Activated CD8-positive, alpha-beta T cell treated with anti-CD3 and anti-CD28 coated beads for 36 hours (primary cell): Measurements from ENCODE around the gene SLC8A3. TPM values are rescaled to one million over a fixed set of nuclear protein-coding genes. Genes with fewer than 3 reads are reported as not detected.

Source experiments
- ATAC-seq: fragments of 200-7000 bp; cut with Tn5 transposase; one replicate; pipeline ENCODE4 v1.10.0; 2021; ENCODE audit warnings: mild to moderate bottlenecking, moderate library complexity
- CTCF ChIA-PET: fragments of 350-600 bp; sonication (Branson Sonifier 250); formaldehyde crosslinking; loops from one replicate; lab custom pipeline; 2021; ENCODE audit warnings: antibody characterized with exemption; lab: Charles Lee
- POLR2A ChIA-PET: fragments of 350-600 bp; sonication (Branson Sonifier 250); formaldehyde crosslinking; loops from one replicate; lab custom pipeline; 2021; ENCODE audit warnings: antibody characterized with exemption; lab: Charles Lee
- DNase-seq: peaks from one replicate; pipeline ENCODE4 v3.0.0-alpha.2; 2020
- H3K27ac Mint-ChIP-seq: one replicate; pipeline ENCODE4 v1.8.0; 2021; ENCODE audit warnings: mild to moderate bottlenecking, mixed read lengths
- H3K27me3 Mint-ChIP-seq: one replicate; pipeline ENCODE4 v1.8.0; 2021; ENCODE audit warnings: mixed read lengths
- H3K36me3 Mint-ChIP-seq: one replicate; pipeline ENCODE4 v1.8.0; 2021; ENCODE audit warnings: low read depth, mixed read lengths
- H3K4me1 Mint-ChIP-seq: one replicate; pipeline ENCODE4 v1.8.0; 2021; ENCODE audit warnings: low read depth, mixed read lengths
- H3K4me3 Mint-ChIP-seq: one replicate; pipeline ENCODE4 v1.8.0; 2021; ENCODE audit warnings: mild to moderate bottlenecking, moderate library complexity, mixed read lengths
- H3K9me3 Mint-ChIP-seq: one replicate; pipeline ENCODE4 v1.8.0; 2021; ENCODE audit warnings: mixed read lengths
- intact Hi-C: fragments of 100-400 bp; cut with micrococcal nuclease; formaldehyde crosslinking; loops from one replicate; pipeline ENCODE4 v1.10.0; 2022
- total RNA-seq, 2 experiments: library from RNA; stranded (reverse); gene quantifications; one replicate each; pipeline ENCODE4 v1.2.3, GENCODE V29; 2021
- TF ChIP-seq, protein P1 (sequence below): fragments of 200-600 bp; IDR thresholded peaks from one replicate; pipeline ENCODE4 v1.8.0; 2022; ENCODE audit warnings: antibody characterized with exemption, mild to moderate bottlenecking

The SLC8A3 gene
- total RNA-seq, 2 experiments from 2014 or later: 0.54 TPM

DNA sequence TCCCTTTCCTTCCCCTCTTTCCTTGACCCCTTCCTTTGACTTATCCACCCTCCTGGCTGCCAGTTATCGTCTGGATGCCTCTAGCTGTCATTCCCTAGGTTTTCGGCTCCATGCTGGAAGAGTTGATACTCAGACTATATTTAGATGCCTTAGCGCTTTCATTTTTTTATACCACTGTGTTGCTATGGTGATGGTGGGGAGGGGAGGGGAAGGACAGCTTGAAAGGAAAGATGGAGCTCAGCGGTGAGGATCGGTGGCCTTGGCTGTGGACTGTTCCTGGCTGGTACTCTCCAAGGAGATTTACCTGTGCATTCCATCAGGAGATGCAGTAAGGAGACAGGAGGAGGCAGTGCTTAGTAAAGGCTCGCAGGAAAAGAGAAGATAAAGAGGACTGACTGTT is 108.7 kb downstream of the SLC8A3 start:
- Mint-ChIP-seq H3K4me3 (no peak overlapping the region), H3K36me3 (no peaks in the 10 kb centered on the region), H3K9me3 (no peaks in the 10 kb centered on the region), H3K4me1 (no peaks in the 10 kb centered on the region), H3K27me3 (peaks cover 22% of the 10 kb centered on the region), H3K27ac (no peak overlapping the region)
- TF ChIP-seq, protein P1, sequence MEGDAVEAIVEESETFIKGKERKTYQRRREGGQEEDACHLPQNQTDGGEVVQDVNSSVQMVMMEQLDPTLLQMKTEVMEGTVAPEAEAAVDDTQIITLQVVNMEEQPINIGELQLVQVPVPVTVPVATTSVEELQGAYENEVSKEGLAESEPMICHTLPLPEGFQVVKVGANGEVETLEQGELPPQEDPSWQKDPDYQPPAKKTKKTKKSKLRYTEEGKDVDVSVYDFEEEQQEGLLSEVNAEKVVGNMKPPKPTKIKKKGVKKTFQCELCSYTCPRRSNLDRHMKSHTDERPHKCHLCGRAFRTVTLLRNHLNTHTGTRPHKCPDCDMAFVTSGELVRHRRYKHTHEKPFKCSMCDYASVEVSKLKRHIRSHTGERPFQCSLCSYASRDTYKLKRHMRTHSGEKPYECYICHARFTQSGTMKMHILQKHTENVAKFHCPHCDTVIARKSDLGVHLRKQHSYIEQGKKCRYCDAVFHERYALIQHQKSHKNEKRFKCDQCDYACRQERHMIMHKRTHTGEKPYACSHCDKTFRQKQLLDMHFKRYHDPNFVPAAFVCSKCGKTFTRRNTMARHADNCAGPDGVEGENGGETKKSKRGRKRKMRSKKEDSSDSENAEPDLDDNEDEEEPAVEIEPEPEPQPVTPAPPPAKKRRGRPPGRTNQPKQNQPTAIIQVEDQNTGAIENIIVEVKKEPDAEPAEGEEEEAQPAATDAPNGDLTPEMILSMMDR: no peak
- CTCF ChIA-PET: interaction anchor here (2.4 kb wide), 1 partner anchor 52 kb away, joined by 5 read pairs; no protein-coding TSS in a partner anchor
- POLR2A ChIA-PET: no interaction called here
- intact Hi-C loops: no loop called here
- ATAC-seq (no peak), DNase-seq (no peak)

DNA sequence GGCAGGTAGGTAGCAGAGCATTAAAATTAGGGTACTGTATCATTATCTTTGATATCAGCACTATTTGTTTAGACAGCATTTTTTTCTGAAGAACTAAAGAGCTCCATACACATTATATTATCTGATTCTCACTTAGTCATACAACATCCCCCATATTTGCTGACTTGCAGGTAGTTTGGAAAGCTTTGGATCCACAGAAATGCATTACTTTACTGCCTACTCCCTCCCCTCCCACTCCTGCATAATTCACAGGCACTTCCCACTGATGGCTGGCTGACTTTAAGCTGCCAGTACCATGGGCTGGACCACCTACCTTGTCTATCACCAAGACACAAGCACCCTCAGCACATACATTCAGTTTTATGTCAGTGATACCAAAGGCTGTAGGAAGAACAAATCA is 110.4 kb downstream of the SLC8A3 start:
- Mint-ChIP-seq H3K4me1 (no peaks in the 10 kb centered on the region), H3K36me3 (no peaks in the 10 kb centered on the region), H3K27ac (no peak overlapping the region), H3K4me3 (no peak overlapping the region), H3K27me3 (peaks cover 15% of the 10 kb centered on the region), H3K9me3 (no peaks in the 10 kb centered on the region)
- TF ChIP-seq, protein P1: no peak
- ChIA-PET POLR2A (interaction anchor here (0.6 kb wide), 2 partner anchors 548 to 620 kb away, joined by 3 read pairs; no protein-coding TSS in a partner anchor), CTCF (interaction anchor here (1.5 to 2.4 kb wide), 2 partner anchors 50 to 53 kb away, joined by 3 to 5 read pairs; no protein-coding TSS in a partner anchor)
- DNase-seq (no peak), ATAC-seq (no peak)
- intact Hi-C loops: no loop called here

DNA sequence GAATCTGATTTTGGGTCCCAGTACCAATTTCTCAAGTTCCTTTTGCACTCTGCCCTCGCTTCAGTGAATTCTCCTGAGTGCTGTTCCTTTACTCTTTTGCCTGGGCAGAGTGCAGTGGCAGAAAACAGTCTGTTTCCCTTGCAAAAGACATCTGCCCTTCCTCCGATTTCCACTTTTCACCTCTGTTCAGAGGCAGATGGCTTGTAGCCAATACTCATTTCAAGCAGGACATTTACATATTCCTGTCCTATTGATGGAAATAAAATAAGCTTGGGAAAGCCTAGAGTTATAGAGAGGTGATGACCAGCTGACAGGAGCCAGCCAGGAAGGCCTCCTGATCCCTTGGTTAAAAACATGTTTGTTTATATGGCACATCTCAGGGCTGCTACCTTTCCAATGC is 111.0 kb downstream of the SLC8A3 start:
- no peak for DNase-seq
- CTCF ChIA-PET: interaction anchor here (1.5 kb wide), 1 partner anchor 54 kb away, joined by 3 read pairs; no protein-coding TSS in a partner anchor
- no peaks in the 10 kb centered on the region for H3K36me3 Mint-ChIP-seq

DNA sequence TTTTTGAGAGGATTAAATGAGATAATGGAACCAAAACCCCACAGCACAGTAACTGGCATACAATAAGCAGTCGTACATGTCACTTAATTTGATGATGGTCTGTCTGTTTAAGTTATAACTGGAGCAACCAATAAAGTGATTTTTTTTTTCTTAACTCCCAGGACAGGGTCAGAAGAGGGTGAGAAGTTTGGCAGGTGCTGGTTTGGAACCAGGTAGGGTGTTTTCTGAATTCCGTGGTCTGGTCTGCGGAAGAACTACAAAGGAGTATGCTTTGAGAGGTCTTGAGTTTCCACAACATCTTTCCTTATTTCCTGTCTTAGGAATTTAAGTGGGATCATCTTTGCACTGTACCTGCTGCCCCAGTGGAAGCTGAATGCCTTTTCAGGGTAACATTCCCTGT is 111.7 kb downstream of the SLC8A3 start:
- CTCF ChIA-PET: interaction anchor here (1.1 kb wide), 1 partner anchor 20 kb away, joined by 3 read pairs; no protein-coding TSS in a partner anchor
- intact Hi-C loops: no loop called here
- POLR2A ChIA-PET: no interaction called here

More for the DNA sequence above, 111.0 kb downstream of the SLC8A3 start:
- H3K4me3 Mint-ChIP-seq: no peak overlapping the region
- no peak overlapping the region for H3K27ac Mint-ChIP-seq
- H3K9me3 Mint-ChIP-seq: no peaks in the 10 kb centered on the region
- TF ChIP-seq, protein P1: no peak
- H3K27me3 Mint-ChIP-seq: peaks cover 15% of the 10 kb centered on the region
- POLR2A ChIA-PET: no interaction called here
- no peaks in the 10 kb centered on the region for H3K4me1 Mint-ChIP-seq
- ATAC-seq: no peak
- intact Hi-C loops: no loop called here

More for the DNA sequence above, 111.7 kb downstream of the SLC8A3 start:
- DNase-seq (no peak), ATAC-seq (no peak)
- TF ChIP-seq, protein P1: no peak
- no peaks in the 10 kb centered on the region for H3K36me3 Mint-ChIP-seq
- no peak overlapping the region for H3K4me3 Mint-ChIP-seq
- H3K27me3 Mint-ChIP-seq: peaks cover 12% of the 10 kb centered on the region
- no peaks in the 10 kb centered on the region for H3K4me1 Mint-ChIP-seq
- H3K9me3 Mint-ChIP-seq: no peaks in the 10 kb centered on the region
- no peak overlapping the region for H3K27ac Mint-ChIP-seq
